Measurements from ENCODE around the gene LRRC1. TPM values are rescaled to one million over a fixed set of nuclear protein-coding genes. Genes with fewer than 3 reads are reported as not detected.

Gene LRRC1
- total RNA-seq, 2 experiments from 2014 or later = 2.3 to 3.1 TPM

DNA sequence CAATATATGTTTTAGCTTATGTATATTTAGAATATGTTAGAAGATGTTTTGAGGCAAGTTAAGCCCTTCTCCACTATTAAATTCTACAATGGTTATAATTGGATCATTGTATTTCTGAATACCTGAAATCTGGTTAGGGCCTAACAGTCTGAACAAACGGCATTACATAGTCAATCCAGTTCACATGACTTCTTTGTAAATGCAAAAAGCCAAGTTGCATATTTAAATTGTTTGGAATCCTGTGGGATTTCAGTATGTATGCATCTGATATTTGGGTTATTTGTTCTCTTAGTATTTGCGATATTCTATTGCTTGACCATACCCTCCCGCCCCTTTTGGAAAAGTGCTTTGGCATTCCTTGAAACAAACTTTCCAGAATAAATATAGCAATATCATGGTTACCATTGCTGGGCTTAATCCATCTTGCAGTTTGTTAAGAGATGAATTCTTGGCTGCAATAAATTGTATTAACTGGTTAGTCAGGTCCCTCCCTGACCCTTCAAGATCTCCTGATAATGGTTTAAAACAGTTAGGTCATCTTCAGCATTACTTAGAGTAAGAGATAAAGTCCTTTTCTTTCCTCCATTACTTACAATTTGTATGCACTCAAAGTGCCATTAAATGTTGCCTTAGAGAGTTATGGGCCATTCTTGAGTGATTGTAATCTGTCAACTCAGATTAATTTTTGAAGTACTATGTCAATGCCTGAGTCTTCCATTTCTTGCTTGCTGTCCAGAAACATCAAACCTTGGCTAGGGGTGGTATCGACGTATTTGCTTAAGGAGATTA lies 36.5 kb downstream of the LRRC1 start:
- Mint-ChIP-seq H3K9me3 (ENCODE audit: low read depth) (no peaks in the 10 kb centered on the region), H3K36me3 (ENCODE audit: low read depth) (no peaks in the 10 kb centered on the region), H3K27me3 (no peaks in the 10 kb centered on the region), H3K4me3 (no peak overlapping the region), H3K4me1 (peaks cover 5% of the 10 kb centered on the region), H3K27ac (no peak overlapping the region)
- no peak for DNase-seq
- ChIA-PET POLR2A (no interaction called here), CTCF (interaction anchor here (0.7 kb wide), 1 partner anchor 15 kb away, joined by 3 read pairs; no protein-coding TSS in a partner anchor)
- ATAC-seq = no peak
- intact Hi-C loops (cut with DNase I, micrococcal nuclease) = no loop called here

GRCh38 chr6:53831936-53832660 lies 37.3 kb downstream of the LRRC1 start:
- H3K36me3 Mint-ChIP-seq (ENCODE audit: low read depth) = no peaks in the 10 kb centered on the region
- no peak overlapping the region for H3K27ac Mint-ChIP-seq
- no peak for ATAC-seq
- H3K4me3 Mint-ChIP-seq = no peak overlapping the region
- H3K9me3 Mint-ChIP-seq (ENCODE audit: low read depth) = no peaks in the 10 kb centered on the region
- CTCF ChIA-PET = no interaction called here
- intact Hi-C loops (cut with DNase I, micrococcal nuclease) = no loop called here
- no peaks in the 10 kb centered on the region for H3K27me3 Mint-ChIP-seq
- DNase-seq = no peak
- peaks cover 5% of the 10 kb centered on the region for H3K4me1 Mint-ChIP-seq
- POLR2A ChIA-PET = no interaction called here

DNA sequence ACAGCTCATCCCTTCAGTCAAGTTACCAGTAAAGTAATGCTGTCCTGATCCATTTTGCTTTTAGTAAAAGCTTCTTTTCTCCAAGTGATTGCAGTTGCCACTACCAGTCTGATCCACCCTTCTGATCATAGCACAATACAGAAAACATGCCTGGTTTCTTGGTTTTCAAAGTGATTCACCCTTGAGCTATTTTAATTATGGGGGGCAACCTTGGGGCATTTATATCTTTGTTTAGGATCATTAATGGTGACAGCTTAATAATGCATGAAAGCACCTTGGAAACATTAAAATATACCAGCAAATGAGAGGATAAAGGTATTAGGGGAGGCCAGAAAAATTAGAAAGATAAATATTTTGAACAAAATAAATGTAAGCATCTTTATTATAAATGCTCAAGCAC lies 38.4 kb downstream of the LRRC1 start:
- Mint-ChIP-seq H3K9me3 (ENCODE audit: low read depth) (no peaks in the 10 kb centered on the region), H3K4me1 (no peaks in the 10 kb centered on the region), H3K36me3 (ENCODE audit: low read depth) (no peaks in the 10 kb centered on the region), H3K27ac (no peak overlapping the region), H3K27me3 (no peaks in the 10 kb centered on the region), H3K4me3 (no peak overlapping the region)
- intact Hi-C loops (cut with DNase I, micrococcal nuclease) = no loop called here
- DNase-seq (no peak), ATAC-seq (no peak)
- CTCF ChIA-PET = no interaction called here
- POLR2A ChIA-PET = no interaction called here

DNA sequence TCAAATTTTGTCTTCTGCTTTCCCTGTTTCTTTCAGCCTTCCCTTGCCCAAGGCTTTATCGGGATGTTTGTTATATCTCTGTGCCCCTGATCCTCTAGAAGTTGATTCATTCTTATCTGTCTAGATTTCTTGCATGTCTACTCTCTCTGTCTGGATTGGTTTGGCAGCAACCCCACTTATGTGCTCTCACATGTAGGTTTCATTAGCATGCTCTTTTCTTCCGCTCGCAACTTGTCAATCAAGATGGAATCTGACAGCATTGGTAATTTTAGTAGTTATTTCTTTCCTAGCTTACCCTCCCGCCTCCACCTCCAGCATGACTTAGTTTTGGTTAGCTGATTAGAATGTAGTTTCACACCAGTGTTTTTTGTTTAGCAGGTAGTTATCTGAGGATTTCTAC lies 39.3 kb downstream of the LRRC1 start:
- ATAC-seq (no peak), DNase-seq (no peak)
- ChIA-PET CTCF (no interaction called here), POLR2A (no interaction called here)
- Mint-ChIP-seq H3K4me1 (no peaks in the 10 kb centered on the region), H3K9me3 (ENCODE audit: low read depth) (no peaks in the 10 kb centered on the region), H3K4me3 (no peak overlapping the region), H3K27me3 (no peaks in the 10 kb centered on the region), H3K27ac (no peak overlapping the region), H3K36me3 (ENCODE audit: low read depth) (no peaks in the 10 kb centered on the region)
- intact Hi-C loops (cut with DNase I, micrococcal nuclease) = no loop called here

DNA sequence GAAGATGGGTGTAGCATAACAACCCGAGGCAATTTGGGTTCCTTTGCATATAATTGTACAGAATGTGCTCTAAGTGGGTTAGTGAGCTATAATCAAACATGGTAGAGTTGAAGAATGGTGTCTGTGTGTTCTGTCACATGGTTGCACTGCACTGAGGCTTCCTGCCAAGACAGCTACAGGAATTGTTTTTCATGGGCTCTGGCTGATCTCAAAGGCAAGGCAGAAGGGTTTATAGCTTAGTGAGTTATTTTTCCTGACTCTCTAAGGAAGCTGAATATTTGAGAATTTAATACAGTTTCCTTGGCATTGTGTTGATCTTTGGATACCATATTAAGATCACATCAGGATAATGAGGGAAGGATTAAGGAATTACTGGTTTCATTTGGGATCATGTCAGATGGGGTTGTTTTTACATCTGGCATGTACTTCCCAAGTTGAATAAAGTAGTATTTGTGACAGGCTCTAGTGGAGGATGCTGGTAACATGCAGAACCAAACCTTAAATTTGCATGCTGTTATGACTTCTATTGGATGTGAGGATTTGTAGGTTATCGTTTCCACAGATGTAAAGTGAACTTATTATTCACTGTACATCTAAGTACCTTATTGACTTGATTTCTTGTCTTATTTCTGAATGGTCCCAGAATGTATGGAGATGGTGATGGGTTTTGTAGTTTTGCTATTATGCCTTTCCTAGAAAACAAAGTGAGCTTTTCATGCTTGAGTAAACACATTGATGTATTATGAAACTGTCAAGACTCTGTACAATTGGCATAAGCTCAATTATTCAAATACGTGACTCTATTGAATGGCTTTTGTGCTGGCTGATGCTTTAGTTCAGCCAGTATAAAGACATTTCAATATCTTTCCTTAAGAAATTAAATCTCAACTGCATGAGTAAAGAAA lies 43.3 kb downstream of the LRRC1 start:
- ChIA-PET POLR2A (no interaction called here), CTCF (interaction anchor here (0.6 kb wide), 1 partner anchor 496 kb away, joined by 3 read pairs; no protein-coding TSS in a partner anchor)
- H3K27me3 Mint-ChIP-seq = no peaks in the 10 kb centered on the region
- H3K27ac Mint-ChIP-seq = no peak overlapping the region
- no peaks in the 10 kb centered on the region for H3K9me3 Mint-ChIP-seq (ENCODE audit: low read depth)
- H3K36me3 Mint-ChIP-seq (ENCODE audit: low read depth) = no peaks in the 10 kb centered on the region
- intact Hi-C loops (cut with DNase I, micrococcal nuclease) = no loop called here
- no peak overlapping the region for H3K4me3 Mint-ChIP-seq
- ATAC-seq (no peak), DNase-seq (no peak)
- no peaks in the 10 kb centered on the region for H3K4me1 Mint-ChIP-seq

DNA sequence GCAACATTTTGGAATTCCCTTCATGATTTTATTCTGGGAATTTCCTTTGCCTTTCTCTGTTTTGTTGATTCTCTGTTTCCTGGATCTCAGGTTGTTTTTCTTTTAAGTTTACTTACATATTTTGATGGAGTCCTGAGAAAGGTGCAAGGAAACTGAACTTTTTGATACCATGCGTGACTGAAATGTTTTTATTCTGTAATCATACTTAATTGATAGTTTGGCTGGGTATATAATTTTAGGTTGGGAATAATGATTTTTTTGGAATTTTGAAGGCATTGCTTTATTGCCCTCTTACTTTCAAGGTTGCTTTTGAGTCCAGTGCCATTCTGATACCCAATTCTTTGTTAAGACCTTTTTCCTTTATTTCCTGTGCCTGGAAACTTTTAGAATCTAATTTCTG lies 45.2 kb downstream of the LRRC1 start:
- DNase-seq (no peak), ATAC-seq (no peak)
- Mint-ChIP-seq H3K4me3 (no peak overlapping the region), H3K9me3 (ENCODE audit: low read depth) (no peaks in the 10 kb centered on the region), H3K4me1 (no peaks in the 10 kb centered on the region), H3K27me3 (no peaks in the 10 kb centered on the region), H3K36me3 (ENCODE audit: low read depth) (no peaks in the 10 kb centered on the region), H3K27ac (no peak overlapping the region)
- intact Hi-C loops (cut with DNase I, micrococcal nuclease) = no loop called here
- ChIA-PET POLR2A (no interaction called here), CTCF (no interaction called here)

DNA sequence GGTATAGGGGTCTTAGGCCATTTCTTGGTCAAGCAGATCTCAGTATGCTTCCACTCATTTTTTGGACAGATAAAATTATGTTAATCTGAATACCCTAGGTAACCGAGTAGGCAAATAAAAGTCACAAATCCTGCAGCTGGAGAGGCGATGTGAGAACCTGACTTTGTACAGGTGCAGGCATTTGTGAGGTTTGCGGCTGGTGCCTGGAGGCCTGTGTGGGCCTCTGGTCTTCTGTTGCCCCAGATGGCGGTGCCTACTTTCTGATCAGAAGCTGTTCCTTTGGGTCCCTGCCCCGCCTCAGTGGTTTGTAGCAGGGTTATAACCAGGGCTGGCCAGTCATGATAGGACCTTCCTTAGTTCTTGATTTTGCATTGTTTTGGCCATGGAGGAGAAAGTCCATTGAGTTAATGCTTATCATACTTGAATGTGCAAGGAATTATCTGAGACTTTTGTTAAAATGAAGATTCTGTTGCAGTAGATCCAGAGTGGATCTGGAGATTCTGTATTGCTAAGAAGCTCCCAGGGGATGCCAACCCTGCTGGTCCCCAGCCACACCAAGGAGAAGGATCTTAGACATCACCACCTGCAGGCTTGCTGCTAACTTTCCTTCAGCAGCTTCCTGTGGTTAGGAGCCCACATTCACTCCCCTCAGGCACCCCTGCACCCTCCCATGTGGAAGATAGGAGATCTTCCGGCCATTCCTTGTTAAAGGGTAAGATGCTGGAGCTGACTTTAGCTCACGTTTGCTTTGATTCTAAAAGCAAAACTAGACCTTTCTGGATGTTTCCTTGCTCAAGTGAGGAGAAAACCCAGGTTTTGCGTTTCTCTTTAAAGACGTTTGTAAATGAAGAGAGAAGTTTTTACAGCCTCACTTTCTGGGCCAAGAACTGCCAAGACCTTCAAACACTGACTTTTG lies 50.7 kb downstream of the LRRC1 start:
- ChIA-PET POLR2A (no interaction called here), CTCF (interaction anchor here (0.6 kb wide), 2 partner anchors 15 to 64 kb away, joined by 3 read pairs; no protein-coding TSS in a partner anchor)
- H3K27ac Mint-ChIP-seq = no peak overlapping the region
- intact Hi-C loops (cut with DNase I, micrococcal nuclease) = no loop called here
- DNase-seq = no peak
- H3K4me3 Mint-ChIP-seq = no peak overlapping the region
- no peaks in the 10 kb centered on the region for H3K4me1 Mint-ChIP-seq
- H3K27me3 Mint-ChIP-seq = no peaks in the 10 kb centered on the region
- H3K9me3 Mint-ChIP-seq (ENCODE audit: low read depth) = no peaks in the 10 kb centered on the region
- no peak for ATAC-seq
- H3K36me3 Mint-ChIP-seq (ENCODE audit: low read depth) = no peaks in the 10 kb centered on the region

GRCh38 chr6:53846250-53846649 lies 51.4 kb downstream of the LRRC1 start:
- Mint-ChIP-seq H3K4me3 (no peak overlapping the region), H3K27me3 (no peaks in the 10 kb centered on the region), H3K36me3 (ENCODE audit: low read depth) (no peaks in the 10 kb centered on the region), H3K4me1 (no peaks in the 10 kb centered on the region), H3K9me3 (ENCODE audit: low read depth) (no peaks in the 10 kb centered on the region), H3K27ac (no peak overlapping the region)
- POLR2A ChIA-PET = no interaction called here
- ATAC-seq (no peak), DNase-seq (no peak)
- CTCF ChIA-PET = interaction anchor here (0.6 kb wide), 2 partner anchors 16 to 64 kb away, joined by 3 read pairs; no protein-coding TSS in a partner anchor
- intact Hi-C loops (cut with DNase I, micrococcal nuclease) = no loop called here

- no peak for ATAC-seq
- ChIA-PET CTCF (no interaction called here), POLR2A (no interaction called here)
- Mint-ChIP-seq H3K36me3 (ENCODE audit: low read depth) (no peaks in the 10 kb centered on the region), H3K27me3 (no peaks in the 10 kb centered on the region), H3K27ac (no peak overlapping the region), H3K9me3 (ENCODE audit: low read depth) (peaks cover 3% of the 10 kb centered on the region), H3K4me3 (no peak overlapping the region), H3K4me1 (no peaks in the 10 kb centered on the region)
- DNase-seq = no peak
- intact Hi-C loops (cut with DNase I, micrococcal nuclease) = no loop called here
These were observed 53.0 kb downstream of the LRRC1 start for GRCh38 chr6:53847796-53848314.

DNA sequence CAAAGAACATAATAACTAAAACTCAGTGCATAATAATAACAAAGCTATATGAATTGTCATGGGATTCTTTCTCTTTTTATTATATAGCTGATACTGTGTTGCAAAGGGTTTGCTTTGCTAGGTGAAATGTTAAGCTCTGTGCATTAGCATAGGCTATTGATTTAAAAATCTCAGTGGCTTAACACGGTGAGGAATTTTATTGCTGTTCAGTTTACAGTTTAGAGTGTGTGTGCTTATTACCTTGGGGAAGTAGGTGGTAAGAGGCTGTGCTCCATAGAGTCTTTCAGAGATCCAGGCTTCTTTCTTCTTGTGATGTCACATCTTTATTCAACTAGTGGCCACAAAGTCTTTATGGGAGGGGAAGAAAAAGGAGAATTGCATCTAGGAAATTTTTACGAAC lies 55.7 kb downstream of the LRRC1 start:
- intact Hi-C loops (cut with DNase I, micrococcal nuclease) = no loop called here
- CTCF ChIA-PET = interaction anchor here (1.2 to 1.5 kb wide), 2 partner anchors 9 to 26 kb away, joined by 3 read pairs; no protein-coding TSS in a partner anchor
- Mint-ChIP-seq H3K4me1 (peaks cover 11% of the 10 kb centered on the region), H3K9me3 (ENCODE audit: low read depth) (peaks cover 3% of the 10 kb centered on the region), H3K27me3 (no peaks in the 10 kb centered on the region), H3K27ac (no peak overlapping the region), H3K4me3 (no peak overlapping the region), H3K36me3 (ENCODE audit: low read depth) (no peaks in the 10 kb centered on the region)
- ATAC-seq (no peak), DNase-seq (no peak)
- POLR2A ChIA-PET = no interaction called here

DNA sequence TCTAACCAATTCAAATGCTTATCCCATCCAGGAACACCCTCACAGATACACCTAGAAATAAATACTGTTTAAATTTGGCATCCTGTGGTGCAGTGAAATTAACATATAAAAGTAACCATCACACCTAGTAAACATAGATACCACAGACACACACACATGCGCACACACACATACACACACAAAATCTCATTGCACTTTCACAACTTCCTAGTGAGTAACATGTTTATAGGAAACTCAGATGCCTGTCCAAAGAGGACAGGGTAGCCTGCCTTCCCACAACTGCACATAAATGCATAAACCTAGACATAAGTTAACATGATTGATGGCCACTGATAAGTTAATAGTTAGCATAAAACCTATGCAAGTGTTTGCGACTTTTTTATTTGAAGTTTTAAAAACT lies 56.8 kb downstream of the LRRC1 start:
- intact Hi-C loops (cut with DNase I, micrococcal nuclease) = no loop called here
- peaks cover 3% of the 10 kb centered on the region for H3K9me3 Mint-ChIP-seq (ENCODE audit: low read depth)
- no peak for ATAC-seq
- H3K27ac Mint-ChIP-seq = no peak overlapping the region
- ChIA-PET POLR2A (no interaction called here), CTCF (no interaction called here)
- no peak for DNase-seq
- H3K27me3 Mint-ChIP-seq = no peaks in the 10 kb centered on the region
- no peaks in the 10 kb centered on the region for H3K36me3 Mint-ChIP-seq (ENCODE audit: low read depth)
- H3K4me1 Mint-ChIP-seq = peaks cover 11% of the 10 kb centered on the region
- no peak overlapping the region for H3K4me3 Mint-ChIP-seq
